GM11168 (cell line): ENCODE measurements around the gene COL23A1.
"Not testable (repeated sequence)": the region's sequence is repeated elsewhere in the genome, so short reads cannot be mapped to it uniquely, and the experiment has no call there.

ENCODE experiments used
- in situ Hi-C: fragments of 300-500 bp; cut with MboI; formaldehyde crosslinking; loops from one replicate; pipeline ENCODE4 v1.12.0; 2022; ENCODE audit warnings: low sequenced_read_pairs; ENCODE audit not compliant: unreplicated experiment

Gene COL23A1

DNA sequence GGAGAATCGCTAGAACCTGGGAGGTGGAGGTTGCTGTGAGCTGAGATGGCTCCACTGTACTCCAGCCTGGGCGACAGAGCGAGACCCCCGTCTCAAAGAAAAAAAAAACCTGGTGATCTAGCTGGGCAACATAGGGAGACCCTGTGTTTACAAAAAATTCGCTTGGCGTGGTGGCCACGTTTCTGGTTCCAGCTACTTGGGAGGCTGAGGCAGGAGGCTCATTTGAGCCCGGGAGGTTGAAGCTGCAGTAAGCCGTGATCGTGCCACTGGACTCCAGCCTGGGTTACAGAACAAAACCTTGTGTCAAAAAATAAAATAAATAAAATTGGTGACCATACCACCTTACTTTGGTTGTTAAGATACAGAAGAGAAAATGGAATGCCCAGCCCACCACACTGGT is 387.7 kb downstream of the COL23A1 start:
- in situ Hi-C loops, result no loop called here

DNA sequence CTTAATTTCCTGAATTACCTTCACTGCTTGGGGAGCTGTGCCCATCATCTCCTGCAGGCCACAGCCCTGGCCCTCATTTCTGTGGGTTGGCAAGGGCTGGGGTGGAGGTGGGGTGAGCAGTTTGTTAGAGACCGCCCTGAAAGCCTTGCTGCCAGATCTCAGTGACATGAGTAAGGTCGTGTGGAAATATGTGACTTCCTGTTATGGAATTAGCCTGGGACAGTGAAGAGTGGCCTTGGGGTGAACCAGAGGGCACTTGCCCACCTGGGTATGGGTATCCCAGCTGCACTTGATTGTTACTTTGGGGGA is 388.3 kb downstream of the COL23A1 start:
- in situ Hi-C loops, result no loop called here

DNA sequence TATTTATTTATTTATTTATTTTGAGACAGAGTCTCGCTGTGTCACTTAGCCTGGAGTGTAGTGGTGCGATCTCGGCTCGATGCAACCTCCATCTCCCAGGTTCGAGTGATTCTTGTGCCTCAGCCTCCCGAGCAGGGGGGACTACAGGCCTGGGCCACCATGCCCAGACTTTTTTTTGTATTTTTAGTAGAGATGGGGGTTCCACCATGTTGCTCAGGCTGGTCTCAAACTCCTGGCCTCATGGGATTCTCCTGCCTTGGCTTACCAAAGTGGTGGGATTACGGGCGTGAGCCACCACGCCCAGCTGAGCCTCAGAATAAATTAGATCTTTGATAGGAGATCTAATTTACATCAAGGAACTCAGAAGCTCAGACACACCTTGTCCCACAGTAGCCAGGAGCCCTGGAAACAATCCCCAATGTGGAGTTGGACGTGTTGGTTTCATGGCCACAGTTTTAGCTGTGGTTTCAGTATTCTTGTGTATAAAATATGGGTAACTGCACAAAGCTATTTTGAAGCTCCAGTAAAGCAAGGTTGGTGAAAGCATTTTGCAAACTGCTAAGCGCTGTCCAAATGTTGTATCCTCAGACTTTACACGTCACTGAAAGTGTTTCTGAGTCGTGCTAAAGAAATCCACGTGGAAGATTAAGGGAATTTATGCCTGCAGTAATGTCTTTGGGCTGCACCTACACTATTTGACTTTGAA is 388.8 kb downstream of the COL23A1 start:
- in situ Hi-C loops, result no loop called here

DNA sequence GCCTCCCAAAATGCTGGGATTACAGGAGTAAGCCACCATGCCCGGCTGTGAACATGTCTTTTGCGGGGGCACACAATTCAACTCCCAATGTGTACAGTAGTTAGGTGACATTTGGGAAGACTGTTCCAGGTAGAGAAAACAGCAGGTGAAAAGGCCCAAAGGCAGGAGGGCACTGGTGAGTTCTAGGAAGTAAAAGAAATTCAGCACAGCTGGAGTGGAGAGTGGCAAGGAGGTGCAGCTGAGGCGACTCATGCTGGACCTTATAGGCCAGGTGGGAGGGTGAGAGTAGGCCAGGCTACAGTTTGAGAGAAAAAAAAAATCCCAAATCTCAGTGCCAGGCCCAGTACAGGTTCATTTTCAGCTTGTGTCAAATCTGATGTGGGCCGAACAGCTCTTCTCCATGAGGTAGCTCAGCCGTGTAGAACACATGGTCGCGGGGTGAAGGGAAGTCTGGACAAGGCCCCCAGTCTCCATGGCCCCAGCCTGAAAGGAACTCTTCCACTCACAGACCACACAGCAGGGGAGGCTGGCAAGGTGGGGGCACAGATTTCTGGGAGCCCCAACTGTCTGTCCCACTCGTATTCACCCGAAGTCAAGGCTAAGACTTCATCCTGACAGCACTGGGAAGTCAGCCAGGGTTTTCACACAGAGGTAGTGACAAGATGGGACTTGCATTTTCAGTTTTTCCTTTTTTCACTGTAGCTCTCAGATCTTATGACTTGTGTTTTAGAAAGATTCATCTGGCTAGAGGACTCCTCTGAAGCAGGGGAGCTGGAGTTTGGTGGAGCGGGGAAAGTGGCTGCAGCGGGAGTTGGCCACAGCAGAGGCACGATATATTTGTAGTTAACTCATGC is 390.4 kb downstream of the COL23A1 start:
- in situ Hi-C loops, result no loop called here

DNA sequence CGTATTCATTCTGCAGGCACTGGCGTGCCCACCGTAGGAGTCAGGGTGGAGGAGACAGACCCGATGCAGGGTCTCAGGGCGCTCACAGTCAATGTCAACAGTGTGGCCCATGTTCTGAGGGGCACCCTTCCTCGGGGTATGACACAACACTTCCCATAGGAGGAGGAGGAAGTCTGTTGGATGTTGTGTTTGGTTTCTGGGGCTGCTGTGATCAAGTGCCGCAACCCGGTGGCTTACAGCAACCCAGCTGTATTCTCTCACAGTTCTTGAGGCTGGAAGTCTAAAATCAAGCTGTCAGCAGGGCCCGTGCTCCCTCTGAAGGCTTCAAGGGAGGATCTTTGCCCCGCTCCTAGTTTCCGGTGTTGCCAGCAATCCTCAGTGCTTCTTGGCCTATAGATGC is 391.5 kb downstream of the COL23A1 start:
- in situ Hi-C loops, result no loop called here

DNA sequence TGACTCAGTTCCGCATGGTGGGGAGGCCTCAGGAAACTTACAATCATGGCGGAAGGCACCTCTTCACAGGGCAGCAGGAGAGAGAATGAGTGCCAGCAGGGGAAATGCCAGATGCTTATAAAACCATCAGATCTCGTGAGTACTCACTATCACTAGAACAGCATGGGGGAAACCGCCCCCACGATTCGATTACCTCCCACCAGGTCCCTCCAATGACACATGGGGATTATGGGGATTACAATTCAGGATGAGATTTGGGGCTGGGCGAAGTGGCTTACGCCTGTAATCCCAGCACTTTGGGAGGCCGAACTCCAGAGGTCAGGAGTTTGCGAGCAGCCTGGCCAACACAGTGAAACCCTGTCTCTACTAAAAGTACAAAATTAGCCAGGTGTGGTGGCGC is 392.0 kb downstream of the COL23A1 start:
- in situ Hi-C loops, result not testable (repeated sequence)

DNA sequence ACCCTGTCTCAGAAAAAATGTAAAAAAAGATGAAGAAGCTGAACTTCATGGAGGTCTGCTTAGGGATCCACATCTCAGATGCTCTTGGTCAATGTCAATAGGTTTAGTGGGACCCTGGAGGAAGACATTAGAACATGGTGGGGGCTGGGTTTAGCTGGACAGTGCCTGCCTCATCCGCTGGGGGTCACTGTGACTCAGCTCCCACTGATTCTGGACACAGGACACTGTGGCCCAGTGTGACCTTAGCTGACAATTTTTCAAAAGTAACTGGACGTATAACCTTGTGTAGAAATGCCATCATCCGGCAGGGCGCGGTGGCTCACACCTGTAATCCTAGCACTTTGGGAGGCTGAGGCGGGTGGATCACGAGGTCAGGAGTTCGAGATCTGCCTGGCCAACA is 393.2 kb downstream of the COL23A1 start:
- in situ Hi-C loops, result no loop called here

DNA sequence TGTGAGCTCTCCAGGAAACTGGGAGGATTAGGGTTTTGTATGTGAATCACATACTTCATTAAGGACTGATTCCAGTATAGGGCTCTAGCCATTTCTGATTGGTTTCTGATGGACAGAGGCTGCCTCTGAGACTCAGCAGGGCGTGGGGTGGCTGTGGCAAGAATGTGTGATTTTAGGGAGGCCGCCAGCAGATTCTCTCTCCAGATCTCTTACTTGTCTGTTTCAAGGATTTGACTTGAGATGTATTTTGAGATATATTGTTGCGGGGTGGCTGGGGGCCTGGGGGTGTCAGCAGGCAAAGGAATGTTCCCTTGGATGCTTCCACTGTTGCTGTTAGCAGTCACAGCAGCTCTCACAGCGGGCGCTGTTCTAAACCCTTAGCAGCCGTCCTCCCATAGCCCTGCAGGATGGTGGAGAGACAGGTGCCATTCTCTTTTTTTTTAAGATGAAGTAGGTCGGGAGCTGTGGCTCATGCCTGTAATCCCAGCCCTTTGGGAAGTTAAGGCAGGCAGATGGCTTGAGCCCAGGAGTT is 393.8 kb downstream of the COL23A1 start:
- in situ Hi-C loops, result no loop called here

DNA sequence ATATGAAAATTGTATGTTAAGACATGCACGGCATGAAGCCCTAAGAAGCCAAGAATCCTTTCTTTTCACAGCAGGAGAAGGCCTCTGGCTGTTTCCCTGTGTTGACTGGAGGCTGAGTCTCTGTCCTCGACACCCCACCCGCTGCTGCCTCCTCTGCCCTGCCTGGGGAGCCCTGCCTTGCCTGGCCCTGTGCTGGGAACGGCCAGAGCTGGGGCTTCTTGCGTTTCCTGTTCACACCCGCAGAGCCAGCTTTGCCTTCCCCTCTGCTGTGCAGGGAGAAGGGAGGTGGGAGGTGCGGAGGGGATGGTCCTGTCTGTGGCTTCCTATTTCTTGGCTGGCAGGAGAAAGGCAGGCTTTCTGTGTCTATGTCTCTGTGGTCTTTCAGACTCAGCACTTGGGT is 396.2 kb downstream of the COL23A1 start:
- in situ Hi-C loops, result no loop called here

DNA sequence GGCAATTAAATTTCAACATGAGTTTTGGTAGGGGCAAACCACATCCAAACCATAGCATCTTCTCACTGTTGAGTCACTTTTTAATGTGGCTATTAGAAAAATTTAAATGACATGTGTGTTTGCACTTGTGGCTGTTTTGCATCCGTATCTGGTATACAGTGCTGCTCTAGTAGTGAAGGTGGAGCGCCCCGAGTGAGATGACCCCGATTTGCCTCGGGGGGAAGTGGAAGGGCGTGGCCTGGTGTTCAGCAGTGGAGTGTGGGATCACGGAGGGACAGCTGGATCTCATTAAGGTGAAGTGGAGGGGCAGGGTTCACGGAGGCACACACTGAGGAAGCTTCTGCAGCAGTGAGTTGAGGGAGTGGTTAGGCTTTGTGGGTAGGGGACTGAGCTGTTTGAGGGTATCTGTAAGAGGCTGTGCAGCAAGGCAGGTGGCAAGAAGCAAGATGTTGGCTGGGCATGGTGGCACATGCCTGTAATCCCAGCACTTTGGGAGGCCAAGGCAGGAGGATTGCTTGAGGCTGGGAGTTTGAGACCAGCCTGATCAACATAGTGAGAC is 396.9 kb downstream of the COL23A1 start:
- in situ Hi-C loops, result no loop called here

DNA sequence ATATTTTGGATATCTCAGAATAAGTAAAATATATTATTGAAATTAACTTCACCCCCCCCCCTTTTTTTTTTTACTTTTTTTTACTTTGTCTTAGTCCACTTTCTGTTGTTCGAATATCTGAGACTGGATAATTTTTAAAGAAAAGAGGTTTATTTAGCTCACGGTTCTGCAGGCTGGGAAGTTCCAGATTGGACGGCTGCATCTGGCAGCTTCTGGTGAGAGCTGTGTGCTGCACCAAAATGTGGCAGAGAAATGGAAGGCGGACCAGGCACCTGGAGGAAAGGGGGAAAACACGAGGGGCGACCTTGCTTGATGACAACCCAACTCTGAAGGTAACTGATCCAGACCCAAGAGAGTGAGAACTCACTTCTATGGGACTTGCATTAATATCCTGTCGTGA is 397.4 kb downstream of the COL23A1 start:
- in situ Hi-C loops, result no loop called here

DNA sequence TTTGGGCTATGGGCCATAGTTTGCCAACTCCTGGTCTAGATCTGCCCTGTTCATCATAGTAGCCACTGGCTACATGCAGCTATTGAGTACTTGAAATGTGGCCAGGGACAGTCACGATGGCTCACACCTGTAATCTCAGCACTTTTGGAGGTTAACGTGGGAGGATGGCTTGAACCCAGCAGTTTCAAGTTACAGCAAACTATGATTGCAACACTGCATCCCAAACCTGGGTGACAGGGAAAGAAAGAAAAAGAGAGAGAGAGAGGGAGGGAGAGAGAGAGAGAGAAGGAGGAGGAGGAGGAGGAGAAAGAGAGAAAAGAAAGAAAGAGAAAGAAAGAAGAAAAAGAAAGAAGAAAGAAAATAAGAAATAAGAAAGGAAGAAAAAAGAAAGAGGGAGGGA is 397.9 kb downstream of the COL23A1 start:
- in situ Hi-C loops, result no loop called here

DNA sequence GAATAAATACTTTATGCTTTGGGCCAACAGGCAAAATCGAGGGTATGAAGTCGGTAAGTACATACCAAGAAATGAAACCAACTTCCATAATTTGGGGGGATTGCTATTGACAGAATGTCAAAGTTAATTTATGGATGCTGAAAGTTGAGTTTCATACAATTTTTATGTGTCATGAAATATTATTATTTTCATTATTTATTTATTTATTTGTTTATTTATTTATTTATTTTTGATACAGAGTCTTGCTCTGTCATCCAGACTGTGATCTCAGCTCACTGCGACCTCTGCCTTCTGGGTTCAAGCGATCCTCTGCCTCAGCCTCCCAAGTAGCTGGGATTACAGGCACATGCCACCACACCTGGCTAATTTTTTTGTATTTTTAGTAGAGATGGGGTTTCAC is 398.5 kb downstream of the COL23A1 start:
- in situ Hi-C loops, result no loop called here

DNA sequence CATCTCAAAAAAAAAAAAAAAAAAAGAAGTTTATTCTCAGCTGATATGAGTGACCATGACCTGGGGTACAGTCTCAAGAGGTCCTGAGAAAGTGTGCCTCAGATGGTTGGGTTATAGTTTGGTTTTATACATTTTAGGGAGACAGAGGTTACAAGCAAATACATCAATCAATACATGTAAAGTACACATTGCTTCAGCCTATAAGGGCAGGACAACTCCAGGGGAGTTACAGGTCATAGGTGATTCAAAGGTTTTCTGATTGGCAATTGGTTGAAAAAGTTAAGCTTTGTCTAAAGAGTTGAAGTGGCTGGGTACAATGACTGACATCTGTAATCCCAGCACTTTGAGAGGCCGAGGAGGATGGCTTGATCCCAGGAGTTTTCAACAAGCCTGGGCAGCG is 400.8 kb downstream of the COL23A1 start:
- in situ Hi-C loops, result no loop called here
